ENCODE results near the gene NLGN2. TPM values are rescaled to one million over a fixed set of nuclear protein-coding genes. Genes with fewer than 3 reads are reported as not detected.

The NLGN2 gene
- total RNA-seq, 1 experiment from 2014 or later: 70.2 TPM

DNA sequence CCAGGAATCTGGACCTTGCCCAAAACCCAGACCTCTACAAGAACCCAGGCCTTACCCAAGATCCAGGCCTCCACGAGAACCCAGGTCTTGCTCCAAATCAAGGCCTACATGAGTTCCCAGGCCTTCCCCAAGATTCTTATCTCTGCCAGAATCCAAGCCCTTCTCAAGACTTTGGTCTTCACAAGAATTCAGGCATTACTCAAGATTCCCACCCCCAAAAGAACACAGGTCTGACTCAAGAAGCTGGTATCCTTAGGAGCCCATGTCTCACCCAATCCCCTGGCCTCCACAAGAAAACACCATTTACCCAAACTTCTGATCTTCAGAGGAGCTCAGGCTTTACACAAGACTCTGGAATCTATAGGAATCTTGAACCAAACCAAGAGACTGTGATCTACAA lies 23.6 kb downstream of the NLGN2 start:
- TF ChIP-seq CTCF (conservative IDR thresholded peaks at IDR 0.05): no peak
- H2BK20ac ChIP-seq (ENCODE audit: low read depth, low read length, poor library complexity, severe bottlenecking): no peak overlapping the region
- no CpG with 5 or more reads among the region's 1 CpG for WGBS (ENCODE audit: extremely low coverage, insufficient read length, low lambda C conversion rate)
- H4K91ac ChIP-seq (ENCODE audit: insufficient read length, low read depth, low read length): no peak overlapping the region
- H3K4me1 ChIP-seq (ENCODE audit: insufficient read depth, low read length): no peaks in the 10 kb centered on the region
- H4K5ac ChIP-seq (ENCODE audit: insufficient read length, low read depth, low read length): no peak overlapping the region
- no peak overlapping the region for H2BK120ac ChIP-seq (ENCODE audit: low read depth, low read length, poor library complexity, severe bottlenecking)
- H3K4me2 ChIP-seq (ENCODE audit: insufficient read depth, insufficient read length, low read length): no peak overlapping the region
- H3K9ac ChIP-seq (ENCODE audit: extremely low read depth, insufficient read length, low read length): no peak overlapping the region
- H3K27me3 ChIP-seq (ENCODE audit: insufficient read depth, low read length): no peaks in the 10 kb centered on the region; the same call in 1 of the 2 replicates
- no peaks in the 10 kb centered on the region; a peak in 1 of 5 replicates for H3K9me3 Mint-ChIP-seq
- H4K20me1 ChIP-seq (ENCODE audit: control insufficient read depth, insufficient read depth, insufficient read length): no peaks in the 10 kb centered on the region
- H3K9me3 ChIP-seq (ENCODE audit: control insufficient read depth, low read depth, low read length): no peaks in the 10 kb centered on the region
- H2AFZ ChIP-seq (ENCODE audit: low read length): no peak overlapping the region
- no peak overlapping the region for H2BK15ac ChIP-seq (ENCODE audit: low read depth, low read length)
- no peak overlapping the region for H2BK5ac ChIP-seq (ENCODE audit: insufficient read length, low read length)
- no peaks in the 10 kb centered on the region for H3K79me1 ChIP-seq (ENCODE audit: insufficient read depth, low read depth, low read length, poor library complexity, severe bottlenecking)
- no peak overlapping the region for H3K4me3 Mint-ChIP-seq
- H3K14ac ChIP-seq (ENCODE audit: insufficient read depth, low read length): no peak overlapping the region
- H3T11ph ChIP-seq (ENCODE audit: low read length): no peak overlapping the region
- peaks cover 17% of the 10 kb centered on the region for H3K27me3 Mint-ChIP-seq (ENCODE audit: low read depth)
- H3K23me2 ChIP-seq (ENCODE audit: insufficient read length, low read depth, low read length, poor library complexity, severe bottlenecking): peaks cover 6% of the 10 kb centered on the region
- H2BK12ac ChIP-seq (ENCODE audit: insufficient read length, low read depth, low read length): no peak overlapping the region
- H3K56ac ChIP-seq (ENCODE audit: insufficient read length, low read depth, low read length): no peak overlapping the region
- H3K27ac Mint-ChIP-seq: no peak overlapping the region
- no peak for DNase-seq
- no peak overlapping the region for H3K4ac ChIP-seq (ENCODE audit: low read depth, low read length)
- peaks cover 3% of the 10 kb centered on the region in 2 experiments; a peak in 3 of 4 replicates for H3K4me1 Mint-ChIP-seq
- H3K23ac ChIP-seq (ENCODE audit: insufficient read length, low read depth, low read length): no peak overlapping the region
- H3K79me2 ChIP-seq (ENCODE audit: insufficient read depth, low read length): no peaks in the 10 kb centered on the region
- no peak overlapping the region for H4K8ac ChIP-seq (replicated peaks; ENCODE audit: insufficient read length, low read depth, low read length)
- no peak overlapping the region for H2AK5ac ChIP-seq (ENCODE audit: insufficient read length, low read length)
- no peak overlapping the region for H3K18ac ChIP-seq (ENCODE audit: insufficient read length, low read depth, low read length)
- no peak overlapping the region for H3K27ac ChIP-seq (ENCODE audit: insufficient read length, low read depth, low read length)
- no peaks in the 10 kb centered on the region for H3K36me3 Mint-ChIP-seq (ENCODE audit: insufficient read depth in 1 of 3, low read depth in 3 of 3)
